C4-2B (cell line): ENCODE data around the gene METTL4.
"Not testable (repeated sequence)": the region's sequence is repeated elsewhere in the genome, so short reads cannot be mapped to it uniquely, and the experiment has no call there.

ENCODE experiments used
- H3K27ac ChIP-seq: fragments of 450-650 bp; 2 replicates; pipeline ENCODE4 v1.5.1; 2017
- CTCF ChIP-seq: fragments of 450-650 bp; conservative IDR thresholded peaks from 2 replicates; pipeline ENCODE4 v1.5.1; 2017; ENCODE audit warnings: mild to moderate bottlenecking
- ZFX ChIP-seq: fragments of 450-650 bp; IDR thresholded peaks from 2 replicates; pipeline ENCODE4 v1.6.1; 2017

The METTL4 gene

GRCh38 chr18:2536063-2536462 lies 35.2 kb downstream of the METTL4 start:
- TF ChIP-seq ZFX (no peak), CTCF (no peak)
- no peak overlapping the region for H3K27ac ChIP-seq

GRCh38 chr18:2535419-2535910 lies 35.8 kb downstream of the METTL4 start:
- H3K27ac ChIP-seq, result no peak overlapping the region; the same call in 1 of the 2 replicates
- TF ChIP-seq ZFX, result no peak
- TF ChIP-seq CTCF, result no peak

- no peak overlapping the region; the same call in 1 of the 2 replicates for H3K27ac ChIP-seq
- no peak for TF ChIP-seq CTCF
- TF ChIP-seq ZFX, result no peak
Observed at GRCh38 chr18:2534906-2535305, 36.4 kb downstream of the METTL4 start.

GRCh38 chr18:2532797-2533196 lies 38.5 kb downstream of the METTL4 start:
- TF ChIP-seq CTCF, result no peak
- TF ChIP-seq ZFX, result no peak
- peak overlapping the region; percentile 77 for H3K27ac ChIP-seq

GRCh38 chr18:2531751-2532150 lies 39.6 kb downstream of the METTL4 start:
- no peak for TF ChIP-seq CTCF
- no peak for TF ChIP-seq ZFX
- H3K27ac ChIP-seq, result peak overlapping the region; percentile 77

- no peak overlapping the region for H3K27ac ChIP-seq
- TF ChIP-seq ZFX (no peak), CTCF (no peak)
Observed at GRCh38 chr18:2529154-2529553, 42.2 kb downstream of the METTL4 start.

- no peak for TF ChIP-seq CTCF
- no peak for TF ChIP-seq ZFX
- H3K27ac ChIP-seq, result no peak overlapping the region
Observed at GRCh38 chr18:2526329-2526728, 45.0 kb downstream of the METTL4 start.

- not testable (repeated sequence) for H3K27ac ChIP-seq
Observed at GRCh38 chr18:2524794-2525198, 46.5 kb downstream of the METTL4 start.
